Activated CD8-positive, alpha-beta T cell treated with anti-CD3 and anti-CD28 coated beads, Interleukin-2, amount 10 ng/mL, durations not matched to agents 7 days and 5 days (primary cell): Measurements from ENCODE around the gene THSD7B. TPM values are rescaled to one million over a fixed set of nuclear protein-coding genes. Genes with fewer than 3 reads are reported as not detected.

Source experiments
- ATAC-seq: fragments of 150-1000 bp; cut with Tn5 transposase; one replicate; pipeline ENCODE4 v1.10.0; 2021; ENCODE audit warnings: moderate library complexity
- CTCF ChIA-PET: fragments of 350-600 bp; sonication (Branson Sonifier 250); formaldehyde crosslinking; loops from one replicate; lab custom pipeline; 2021; ENCODE audit warnings: antibody characterized with exemption; lab: Charles Lee
- POLR2A ChIA-PET: fragments of 350-600 bp; sonication (Branson Sonifier 250); formaldehyde crosslinking; loops from one replicate; lab custom pipeline; 2021; ENCODE audit warnings: antibody characterized with exemption; lab: Charles Lee
- DNase-seq: peaks from one replicate; pipeline ENCODE4 v3.0.0-alpha.2; 2020
- H3K27ac Mint-ChIP-seq: one replicate; pipeline ENCODE4 v1.8.0; 2021; ENCODE audit warnings: mild to moderate bottlenecking, mixed read lengths
- H3K27me3 Mint-ChIP-seq: one replicate; pipeline ENCODE4 v1.8.0; 2021; ENCODE audit warnings: low read depth, mixed read lengths
- H3K36me3 Mint-ChIP-seq: one replicate; pipeline ENCODE4 v1.8.0; 2021; ENCODE audit warnings: low read depth, mixed read lengths
- H3K4me1 Mint-ChIP-seq: one replicate; pipeline ENCODE4 v1.8.0; 2021; ENCODE audit warnings: low read depth, mixed read lengths
- H3K4me3 Mint-ChIP-seq: one replicate; pipeline ENCODE4 v1.8.0; 2021; ENCODE audit warnings: mild to moderate bottlenecking, mixed read lengths
- H3K9me3 Mint-ChIP-seq: one replicate; pipeline ENCODE4 v1.8.0; 2022; ENCODE audit warnings: mixed read lengths; ENCODE audit not compliant: insufficient read depth
- total RNA-seq, 2 experiments: library from RNA; stranded (reverse); gene quantifications; one replicate each; pipeline ENCODE4 v1.2.3, GENCODE V29; 2021

THSD7B gene
- total RNA-seq, 2 experiments from 2014 or later = not detected

- Mint-ChIP-seq H3K27ac (no peak overlapping the region), H3K36me3 (no peaks in the 10 kb centered on the region), H3K9me3 (no peaks in the 10 kb centered on the region), H3K4me1 (no peaks in the 10 kb centered on the region), H3K27me3 (no peaks in the 10 kb centered on the region), H3K4me3 (no peak overlapping the region)
- DNase-seq (no peak), ATAC-seq (no peak)
- ChIA-PET POLR2A (no interaction called here), CTCF (no interaction called here)
These were observed 456.6 kb downstream of the THSD7B start for GRCh38 chr2:137221797-137222492.

- Mint-ChIP-seq H3K27ac (no peak overlapping the region), H3K9me3 (no peaks in the 10 kb centered on the region), H3K36me3 (no peaks in the 10 kb centered on the region), H3K27me3 (no peaks in the 10 kb centered on the region), H3K4me3 (no peak overlapping the region), H3K4me1 (no peaks in the 10 kb centered on the region)
- ChIA-PET POLR2A (no interaction called here), CTCF (no interaction called here)
- no peak for ATAC-seq
- no peak for DNase-seq
These were observed 458.4 kb downstream of the THSD7B start for GRCh38 chr2:137223722-137224121.

- Mint-ChIP-seq H3K27me3 (no peaks in the 10 kb centered on the region), H3K9me3 (no peaks in the 10 kb centered on the region), H3K27ac (no peak overlapping the region), H3K4me1 (no peaks in the 10 kb centered on the region), H3K36me3 (no peaks in the 10 kb centered on the region), H3K4me3 (no peak overlapping the region)
- no peak for DNase-seq
- ChIA-PET POLR2A (no interaction called here), CTCF (no interaction called here)
- ATAC-seq = no peak
These were observed 463.2 kb downstream of the THSD7B start for GRCh38 chr2:137228566-137228965.

GRCh38 chr2:137229834-137230233, 464.5 kb downstream of the THSD7B start:
- ATAC-seq (no peak), DNase-seq (no peak)
- CTCF ChIA-PET = no interaction called here
- H3K27ac Mint-ChIP-seq = no peak overlapping the region
- H3K27me3 Mint-ChIP-seq = no peaks in the 10 kb centered on the region
- no peak overlapping the region for H3K4me3 Mint-ChIP-seq
- no peaks in the 10 kb centered on the region for H3K4me1 Mint-ChIP-seq
- H3K36me3 Mint-ChIP-seq = no peaks in the 10 kb centered on the region
- POLR2A ChIA-PET = no interaction called here
- no peaks in the 10 kb centered on the region for H3K9me3 Mint-ChIP-seq

- Mint-ChIP-seq H3K36me3 (no peaks in the 10 kb centered on the region), H3K27ac (no peak overlapping the region), H3K9me3 (no peaks in the 10 kb centered on the region), H3K27me3 (no peaks in the 10 kb centered on the region), H3K4me1 (no peaks in the 10 kb centered on the region), H3K4me3 (no peak overlapping the region)
- DNase-seq (no peak), ATAC-seq (no peak)
- ChIA-PET CTCF (no interaction called here), POLR2A (no interaction called here)
These were observed 466.3 kb downstream of the THSD7B start for GRCh38 chr2:137231628-137232027.

GRCh38 chr2:137232076-137232475, 466.7 kb downstream of the THSD7B start:
- CTCF ChIA-PET = no interaction called here
- POLR2A ChIA-PET = no interaction called here
- H3K27me3 Mint-ChIP-seq = no peaks in the 10 kb centered on the region
- DNase-seq (no peak), ATAC-seq (no peak)
- no peaks in the 10 kb centered on the region for H3K9me3 Mint-ChIP-seq
- H3K27ac Mint-ChIP-seq = no peak overlapping the region
- no peaks in the 10 kb centered on the region for H3K36me3 Mint-ChIP-seq
- H3K4me3 Mint-ChIP-seq = no peak overlapping the region
- H3K4me1 Mint-ChIP-seq = no peaks in the 10 kb centered on the region

- H3K9me3 Mint-ChIP-seq = no peaks in the 10 kb centered on the region
These were observed 467.7 kb downstream of the THSD7B start for GRCh38 chr2:137233091-137233490.

GRCh38 chr2:137237055-137237454, 471.7 kb downstream of the THSD7B start:
- Mint-ChIP-seq H3K27ac (no peak overlapping the region), H3K4me3 (no peak overlapping the region), H3K36me3 (no peaks in the 10 kb centered on the region), H3K9me3 (no peaks in the 10 kb centered on the region), H3K27me3 (no peaks in the 10 kb centered on the region), H3K4me1 (no peaks in the 10 kb centered on the region)
- ATAC-seq (no peak), DNase-seq (no peak)
- CTCF ChIA-PET = no interaction called here
- POLR2A ChIA-PET = no interaction called here

More at GRCh38 chr2:137233091-137233490, 467.7 kb downstream of the THSD7B start:
- no peaks in the 10 kb centered on the region for H3K27me3 Mint-ChIP-seq
- DNase-seq (no peak), ATAC-seq (no peak)
- H3K36me3 Mint-ChIP-seq = no peaks in the 10 kb centered on the region
- no peak overlapping the region for H3K4me3 Mint-ChIP-seq
- ChIA-PET CTCF (no interaction called here), POLR2A (no interaction called here)
- no peaks in the 10 kb centered on the region for H3K4me1 Mint-ChIP-seq
- no peak overlapping the region for H3K27ac Mint-ChIP-seq

- Mint-ChIP-seq H3K9me3 (no peaks in the 10 kb centered on the region), H3K4me3 (no peak overlapping the region), H3K4me1 (no peaks in the 10 kb centered on the region), H3K36me3 (no peaks in the 10 kb centered on the region), H3K27me3 (no peaks in the 10 kb centered on the region), H3K27ac (no peak overlapping the region)
- ATAC-seq = no peak
- no peak for DNase-seq
- ChIA-PET CTCF (no interaction called here), POLR2A (no interaction called here)
These were observed 472.7 kb downstream of the THSD7B start for GRCh38 chr2:137238065-137238464.

- no peaks in the 10 kb centered on the region for H3K4me1 Mint-ChIP-seq
- no peaks in the 10 kb centered on the region for H3K27me3 Mint-ChIP-seq
- H3K9me3 Mint-ChIP-seq = no peaks in the 10 kb centered on the region
- CTCF ChIA-PET = no interaction called here
- no peak overlapping the region for H3K4me3 Mint-ChIP-seq
- DNase-seq = no peak
- POLR2A ChIA-PET = no interaction called here
- H3K36me3 Mint-ChIP-seq = no peaks in the 10 kb centered on the region
- no peak for ATAC-seq
- H3K27ac Mint-ChIP-seq = no peak overlapping the region
These were observed 484.3 kb downstream of the THSD7B start for GRCh38 chr2:137249463-137250130.

GRCh38 chr2:137250401-137250800, 485.1 kb downstream of the THSD7B start:
- DNase-seq (no peak), ATAC-seq (no peak)
- H3K9me3 Mint-ChIP-seq = no peaks in the 10 kb centered on the region
- no peaks in the 10 kb centered on the region for H3K36me3 Mint-ChIP-seq
- ChIA-PET CTCF (no interaction called here), POLR2A (no interaction called here)
- no peak overlapping the region for H3K27ac Mint-ChIP-seq
- no peak overlapping the region for H3K4me3 Mint-ChIP-seq
- H3K27me3 Mint-ChIP-seq = no peaks in the 10 kb centered on the region
- H3K4me1 Mint-ChIP-seq = no peaks in the 10 kb centered on the region

GRCh38 chr2:137251045-137251444, 485.7 kb downstream of the THSD7B start:
- no peak overlapping the region for H3K4me3 Mint-ChIP-seq
- DNase-seq (no peak), ATAC-seq (no peak)
- H3K36me3 Mint-ChIP-seq = no peaks in the 10 kb centered on the region
- no peaks in the 10 kb centered on the region for H3K27me3 Mint-ChIP-seq
- POLR2A ChIA-PET = no interaction called here
- no peak overlapping the region for H3K27ac Mint-ChIP-seq
- H3K9me3 Mint-ChIP-seq = no peaks in the 10 kb centered on the region
- no peaks in the 10 kb centered on the region for H3K4me1 Mint-ChIP-seq
- CTCF ChIA-PET = no interaction called here
